GM13977 (cell line): ENCODE data around the gene SSTR3.

Experiments
- DNase-seq: peaks from one replicate; pipeline ENCODE4 v3.0.0; 2012; ENCODE audit warnings: low spot score
- in situ Hi-C: fragments of 300-500 bp; cut with MboI; formaldehyde crosslinking; loops from one replicate; pipeline ENCODE4 v1.12.0; 2022; ENCODE audit warnings: low sequenced_read_pairs, low pct_unique_long_range_greater_than_20kb, mixed read lengths, inconsistent platforms; ENCODE audit not compliant: unreplicated experiment
- TF ChIP-seq, protein P1 (sequence below): IDR thresholded peaks from 2 replicates; pipeline ENCODE4 v1.5.1; 2012; ENCODE audit warnings: mild to moderate bottlenecking, control low read depth; ENCODE audit not compliant: insufficient read depth; ENCODE audit errors: extremely low read depth, missing control alignments

Gene SSTR3

DNA sequence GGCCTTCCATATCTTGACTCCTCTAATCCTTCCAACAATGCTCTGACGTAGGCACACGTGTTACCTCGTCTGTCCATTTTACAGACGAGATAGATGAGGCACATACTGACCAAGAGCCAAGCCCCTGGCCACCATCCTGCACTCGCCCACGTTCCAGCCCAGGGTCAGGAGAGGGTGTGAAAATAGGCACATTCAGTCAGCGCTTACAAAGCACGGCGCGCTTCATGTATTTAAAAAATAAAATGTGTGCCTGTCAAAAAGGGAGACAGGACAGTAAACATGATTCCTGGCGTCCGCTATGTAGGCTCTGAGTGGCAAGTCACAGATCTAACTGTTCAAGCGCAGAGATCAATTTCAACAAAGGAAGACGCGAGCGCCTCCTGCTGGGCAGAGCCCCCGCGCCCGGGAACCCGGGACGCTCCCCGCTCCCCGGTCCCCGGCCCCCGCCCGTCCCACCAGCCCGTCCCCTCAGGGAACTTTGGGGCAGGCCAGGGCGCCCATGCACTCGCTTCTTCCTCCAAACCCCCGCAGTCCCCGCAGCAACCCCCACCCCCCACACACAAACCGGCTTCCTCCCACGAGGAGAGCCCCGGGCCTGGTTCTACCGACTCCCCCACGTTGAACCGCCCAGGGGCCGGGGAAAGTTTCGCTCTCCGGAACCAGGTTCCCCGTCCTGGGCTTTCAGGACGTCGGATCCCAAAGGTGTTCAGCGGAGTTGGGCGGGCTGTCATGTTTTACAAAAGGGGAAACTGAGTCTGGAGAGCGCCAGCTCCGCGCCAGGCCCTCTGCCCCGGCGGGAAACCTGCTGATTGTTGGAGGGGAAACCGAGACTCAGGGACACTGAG is 13.8 kb downstream of the SSTR3 start:
- peak; percentile 91 for DNase-seq
- TF ChIP-seq, protein P1, sequence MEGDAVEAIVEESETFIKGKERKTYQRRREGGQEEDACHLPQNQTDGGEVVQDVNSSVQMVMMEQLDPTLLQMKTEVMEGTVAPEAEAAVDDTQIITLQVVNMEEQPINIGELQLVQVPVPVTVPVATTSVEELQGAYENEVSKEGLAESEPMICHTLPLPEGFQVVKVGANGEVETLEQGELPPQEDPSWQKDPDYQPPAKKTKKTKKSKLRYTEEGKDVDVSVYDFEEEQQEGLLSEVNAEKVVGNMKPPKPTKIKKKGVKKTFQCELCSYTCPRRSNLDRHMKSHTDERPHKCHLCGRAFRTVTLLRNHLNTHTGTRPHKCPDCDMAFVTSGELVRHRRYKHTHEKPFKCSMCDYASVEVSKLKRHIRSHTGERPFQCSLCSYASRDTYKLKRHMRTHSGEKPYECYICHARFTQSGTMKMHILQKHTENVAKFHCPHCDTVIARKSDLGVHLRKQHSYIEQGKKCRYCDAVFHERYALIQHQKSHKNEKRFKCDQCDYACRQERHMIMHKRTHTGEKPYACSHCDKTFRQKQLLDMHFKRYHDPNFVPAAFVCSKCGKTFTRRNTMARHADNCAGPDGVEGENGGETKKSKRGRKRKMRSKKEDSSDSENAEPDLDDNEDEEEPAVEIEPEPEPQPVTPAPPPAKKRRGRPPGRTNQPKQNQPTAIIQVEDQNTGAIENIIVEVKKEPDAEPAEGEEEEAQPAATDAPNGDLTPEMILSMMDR = peak; percentile 74
- in situ Hi-C loops = no loop called here

DNA sequence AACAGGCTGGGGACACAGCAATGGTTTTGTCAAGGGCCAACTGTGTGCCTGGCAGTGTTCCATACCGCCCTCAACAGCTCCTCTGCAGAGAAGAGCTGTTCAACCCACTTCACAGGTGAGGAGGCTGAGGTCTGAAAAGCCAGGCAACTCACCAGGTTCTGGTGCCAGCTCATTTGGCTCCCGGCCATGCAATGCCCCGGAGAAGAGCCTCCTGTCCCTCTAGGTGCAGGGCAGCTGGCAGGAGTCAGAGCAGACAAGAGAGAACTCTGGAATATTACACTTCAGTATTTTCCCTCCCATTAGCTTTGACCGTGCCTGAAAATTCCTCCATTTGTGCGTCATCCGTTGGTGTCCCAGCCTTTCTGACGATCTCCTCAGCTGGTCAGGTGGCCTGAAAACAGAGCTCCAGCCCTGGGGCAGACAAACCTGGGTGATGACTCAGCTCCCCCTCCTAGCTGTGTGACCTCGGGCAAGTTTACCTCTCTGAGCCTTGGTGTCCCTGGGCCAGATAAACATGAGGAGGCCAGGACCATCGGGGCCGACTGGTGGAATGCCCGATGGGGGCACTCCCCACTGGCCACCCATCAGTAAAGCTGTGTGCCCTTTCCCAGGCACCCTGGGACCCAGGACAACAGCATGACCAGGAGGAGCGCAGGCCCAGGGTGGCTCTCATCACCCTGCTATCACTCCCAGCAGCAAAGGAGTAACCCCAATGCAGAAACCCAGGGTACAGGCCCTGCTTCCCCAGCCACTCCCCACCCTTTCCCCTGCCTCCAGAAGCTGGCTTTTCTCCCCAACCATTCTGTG is 14.6 kb downstream of the SSTR3 start:
- DNase-seq = no peak
- in situ Hi-C loops = no loop called here
- TF ChIP-seq, protein P1 = no peak

DNA sequence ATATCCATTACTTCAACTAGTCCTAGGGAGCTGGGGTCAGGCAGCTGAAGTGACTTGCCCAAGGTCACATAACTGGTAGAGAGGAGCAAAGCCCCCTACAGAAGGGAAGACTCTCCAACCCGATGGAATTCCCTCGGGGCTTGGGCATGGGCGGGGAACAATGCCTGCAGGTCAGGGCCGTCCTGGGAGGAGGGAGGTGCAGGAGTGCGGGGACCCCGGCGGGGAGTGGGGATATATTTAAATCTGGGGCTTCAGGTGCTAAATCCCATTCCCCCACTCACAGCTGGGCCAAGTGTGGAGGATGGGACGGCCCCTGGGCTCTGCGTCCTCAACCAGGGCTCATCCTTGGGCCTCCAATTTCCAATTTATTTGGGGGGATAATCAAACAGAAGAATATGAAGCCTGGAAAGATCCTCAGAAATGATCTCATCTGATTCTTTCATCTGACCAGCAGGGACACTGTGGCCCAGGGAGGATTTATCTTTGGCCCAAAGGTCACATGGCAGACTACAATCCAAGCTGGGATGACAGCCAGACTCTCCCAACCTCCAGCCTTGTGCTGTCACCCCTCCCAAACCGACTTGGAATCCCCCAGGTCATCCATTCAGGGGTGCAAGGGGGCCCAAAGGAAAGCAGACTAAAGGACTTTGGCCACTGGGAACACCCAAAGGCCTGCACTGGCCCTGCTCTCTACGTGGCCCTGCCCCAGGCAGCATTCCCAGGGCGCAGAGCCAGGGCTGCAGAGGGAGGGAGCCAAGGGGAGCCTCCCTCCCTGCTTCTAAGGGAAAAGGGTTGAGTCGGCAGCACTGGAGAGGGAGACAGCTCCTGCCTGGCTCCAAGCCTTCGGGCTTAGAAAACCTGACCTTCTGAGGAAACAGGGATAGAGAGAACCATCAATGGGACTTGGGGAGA is 15.5 kb downstream of the SSTR3 start:
- in situ Hi-C loops = no loop called here
- DNase-seq = no peak
- TF ChIP-seq, protein P1 = no peak

DNA sequence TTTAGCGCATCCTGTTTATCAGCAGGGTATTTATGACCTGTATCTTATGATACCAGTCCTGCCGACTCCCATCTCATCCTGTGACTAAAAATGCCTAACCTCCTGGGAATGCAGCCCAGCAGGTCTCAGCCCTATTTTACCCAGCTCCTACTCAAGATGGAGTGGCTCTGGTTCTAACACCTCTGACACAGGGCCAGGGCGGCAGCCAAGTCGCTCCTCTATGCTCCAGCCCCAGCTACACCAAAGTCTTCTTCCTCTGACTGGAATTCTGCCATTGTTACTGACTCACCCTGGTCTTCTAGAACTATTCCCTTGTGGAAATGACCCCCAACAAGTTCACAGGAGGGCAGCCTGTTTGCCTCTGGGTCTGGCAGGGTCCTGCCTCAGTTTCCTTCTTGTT is 16.4 kb downstream of the SSTR3 start:
- in situ Hi-C loops = no loop called here
- DNase-seq = no peak
- TF ChIP-seq, protein P1 = no peak

DNA sequence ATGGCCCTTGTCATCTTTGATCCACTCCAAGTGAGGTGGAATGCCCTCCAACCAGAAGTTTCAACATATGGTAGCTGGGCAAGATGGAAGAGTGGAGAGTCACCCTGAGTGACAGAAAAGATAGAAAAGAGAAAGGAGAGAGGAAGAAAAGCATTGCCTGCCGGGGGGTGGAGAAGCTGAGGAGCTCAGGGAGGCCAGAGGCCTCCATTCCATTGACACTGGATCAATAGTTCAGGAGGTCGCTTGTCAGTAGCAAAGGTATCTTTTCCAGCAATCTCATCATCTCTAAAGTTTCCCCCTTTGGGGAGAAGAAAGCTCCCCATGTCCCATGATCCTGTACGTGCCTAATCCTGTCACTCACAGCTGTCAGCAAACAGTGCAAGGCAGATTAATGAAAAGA is 17.5 kb downstream of the SSTR3 start:
- DNase-seq = no peak
- TF ChIP-seq, protein P1 = no peak
- in situ Hi-C loops = no loop called here

DNA sequence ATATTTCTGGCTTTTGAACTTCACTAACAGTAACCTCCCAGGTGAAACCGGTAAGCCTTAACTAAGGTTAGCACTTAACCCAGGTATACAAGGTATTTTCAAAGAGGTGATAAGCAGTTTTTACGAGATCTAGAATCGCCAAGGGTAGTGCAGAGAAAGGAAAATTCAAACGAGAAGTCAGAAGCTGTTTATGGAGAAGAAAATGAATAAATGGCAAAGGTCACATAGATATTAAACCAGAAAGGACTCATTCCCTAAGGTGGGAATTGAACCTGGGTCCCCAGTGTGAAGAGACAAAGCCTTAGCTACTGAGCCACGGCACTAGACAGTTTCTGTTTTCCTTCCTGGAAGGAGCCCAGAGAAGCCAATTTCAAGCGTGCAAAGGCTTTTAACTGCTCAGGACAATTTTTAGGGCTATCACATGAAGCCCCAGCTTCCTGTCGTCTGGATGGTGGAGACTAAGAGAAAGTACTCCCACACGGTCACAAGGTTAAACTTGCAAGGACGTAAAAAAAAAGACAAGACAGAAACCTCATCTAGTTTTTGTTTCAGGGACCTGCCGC is 18.6 kb downstream of the SSTR3 start:
- TF ChIP-seq, protein P1 = no peak
- no peak for DNase-seq
- in situ Hi-C loops = no loop called here
